GM19328 (cell line): ENCODE measurements around the gene PCP4L1.
"Not testable (repeated sequence)": the region's sequence is repeated elsewhere in the genome, so short reads cannot be mapped to it uniquely, and the experiment has no call there.

ENCODE experiments used
- ATAC-seq: cut with Tn5 transposase; IDR thresholded peaks from one replicate; pipeline ENCODE4 v1.9.1; 2021; ENCODE audit warnings: mild to moderate bottlenecking, moderate library complexity; ENCODE audit not compliant: unreplicated experiment

PCP4L1 gene

GRCh38 chr1:161258439-161259344, at the start of gene PCP4L1:
Gene PCP4L1 (plus strand): TSS chr1:161258745. CDS start chr1:161258975, 230 bp downstream.
- ATAC-seq, result no peak

- ATAC-seq, result no peak
These were observed 48.6 kb upstream of the PCP4L1 start for GRCh38 chr1:161209790-161210409.

- no peak for ATAC-seq
These were observed 44.2 kb upstream of the PCP4L1 start for GRCh38 chr1:161214369-161214768.

GRCh38 chr1:161215076-161215475, 43.5 kb upstream of the PCP4L1 start, which contains the start of gene FCER1G:
Gene FCER1G (plus strand): TSS chr1:161215295. CDS start chr1:161215322, 27 bp downstream.
- ATAC-seq, result no peak

GRCh38 chr1:161216945-161217712, 41.4 kb upstream of the PCP4L1 start:
- peak; percentile 78 for ATAC-seq

GRCh38 chr1:161217831-161218230, 40.7 kb upstream of the PCP4L1 start:
- no peak for ATAC-seq

GRCh38 chr1:161218301-161219077, 40.1 kb upstream of the PCP4L1 start:
- ATAC-seq, result no peak

- no peak for ATAC-seq
These were observed 39.3 kb upstream of the PCP4L1 start for GRCh38 chr1:161219078-161219892.

GRCh38 chr1:161220002-161220401, 38.5 kb upstream of the PCP4L1 start:
- no peak for ATAC-seq

GRCh38 chr1:161222175-161223019, 36.1 kb upstream of the PCP4L1 start:
- no peak for ATAC-seq

GRCh38 chr1:161223805-161224694, 34.5 kb upstream of the PCP4L1 start:
- ATAC-seq, result no peak

GRCh38 chr1:161224695-161225087, 33.9 kb upstream of the PCP4L1 start:
- not testable (repeated sequence) for ATAC-seq

- no peak for ATAC-seq
These were observed 33.4 kb upstream of the PCP4L1 start for GRCh38 chr1:161225178-161225533.

- peak; percentile 93 for ATAC-seq
These were observed 32.8 kb upstream of the PCP4L1 start, which contains the start of gene TOMM40L for GRCh38 chr1:161225534-161226319. Gene TOMM40L (plus strand): TSS chr1:161226060. CDS start chr1:161226490, 430 bp downstream.

GRCh38 chr1:161226320-161226711, 32.2 kb upstream of the PCP4L1 start:
- no peak for ATAC-seq

- ATAC-seq, result no peak
These were observed 31.8 kb upstream of the PCP4L1 start for GRCh38 chr1:161226759-161227158.
